SK-N-SH treated with all-trans-retinoic acid at 6 μM for 48 hours (cell line): ENCODE data around the gene NAT14.

Experiments
- ATAC-seq: fragments of 200-7000 bp; cut with Tn5 transposase; 3 replicates; pipeline ENCODE4 v1.9.1; 2020; ENCODE audit warnings: mild to moderate bottlenecking, moderate library complexity
- ARNTL ChIP-seq: fragments of 450-650 bp; formaldehyde crosslinking; IDR thresholded peaks from 2 replicates; pipeline ENCODE4 v1.5.0; 2020; ENCODE audit warnings: low read depth, mild to moderate bottlenecking, moderate library complexity, borderline replicate concordance
- BACH2 ChIP-seq: fragments of 250-450 bp; sonication (Bioruptor Pico); IDR thresholded peaks from 2 replicates; pipeline ENCODE4 v1.9.0; 2021; ENCODE audit warnings: mild to moderate bottlenecking, borderline replicate concordance
- ESRRG ChIP-seq: fragments of 250-450 bp; sonication (Bioruptor Pico); IDR thresholded peaks from 2 replicates; pipeline ENCODE4 v1.6.1; 2021; ENCODE audit warnings: mild to moderate bottlenecking
- GLIS3 ChIP-seq: fragments of 250-450 bp; sonication (Bioruptor Pico); IDR thresholded peaks from 2 replicates; pipeline ENCODE4 v1.5.0; 2020; ENCODE audit warnings: mild to moderate bottlenecking, moderate library complexity
- ISL1 ChIP-seq: fragments of 250-450 bp; sonication (Bioruptor Pico); IDR thresholded peaks from 2 replicates; pipeline ENCODE4 v2.1.2; 2022; ENCODE audit warnings: mild to moderate bottlenecking, moderate library complexity
- OSR1 ChIP-seq: fragments of 250-450 bp; sonication (Bioruptor Pico); IDR thresholded peaks from 2 replicates; pipeline ENCODE4 v1.8.0; 2022; ENCODE audit warnings: moderate library complexity, mild to moderate bottlenecking, inconsistent platforms
- PPARA ChIP-seq: fragments of 250-450 bp; sonication (Bioruptor Pico); IDR thresholded peaks from 2 replicates; pipeline ENCODE4 v1.5.0; 2020; ENCODE audit warnings: mild to moderate bottlenecking, borderline replicate concordance
- RARB ChIP-seq: fragments of 250-450 bp; sonication (Bioruptor Pico); IDR thresholded peaks from 2 replicates; pipeline ENCODE4 v1.8.0; 2021; ENCODE audit warnings: mild to moderate bottlenecking, moderate library complexity
- SNAI2 ChIP-seq: fragments of 250-450 bp; sonication (Bioruptor Pico); IDR thresholded peaks from 2 replicates; pipeline ENCODE4 v1.5.0; 2020; ENCODE audit warnings: mild to moderate bottlenecking, moderate library complexity
- TCF4 ChIP-seq: fragments of 250-450 bp; sonication (Bioruptor Pico); IDR thresholded peaks from 2 replicates; pipeline ENCODE4 v1.8.0; 2021; ENCODE audit warnings: mild to moderate bottlenecking, moderate library complexity, borderline replicate concordance
- TOX ChIP-seq: fragments of 250-450 bp; sonication (Bioruptor Pico); IDR thresholded peaks from 2 replicates; pipeline ENCODE4 v1.8.0; 2021; ENCODE audit warnings: mild to moderate bottlenecking, moderate library complexity, borderline replicate concordance
- ZC3H10 ChIP-seq: fragments of 250-450 bp; sonication (Bioruptor Pico); IDR thresholded peaks from 2 replicates; pipeline ENCODE4 v1.5.1; 2021; ENCODE audit warnings: mild to moderate bottlenecking, moderate library complexity
- ZFP3 ChIP-seq: fragments of 250-450 bp; sonication (Bioruptor Pico); IDR thresholded peaks from 2 replicates; pipeline ENCODE4 v1.5.0; 2020; ENCODE audit warnings: mild to moderate bottlenecking, moderate library complexity
- ZFP30 ChIP-seq: fragments of 450-650 bp; formaldehyde crosslinking; IDR thresholded peaks from 2 replicates; pipeline ENCODE4 v1.5.0; 2022; ENCODE audit warnings: mild to moderate bottlenecking, moderate library complexity
- ZNF565 ChIP-seq: fragments of 450-650 bp; formaldehyde crosslinking; conservative IDR thresholded peaks from 2 replicates; pipeline ENCODE4 v1.5.0; 2020; ENCODE audit warnings: low read depth, mild to moderate bottlenecking, moderate library complexity
- ZNF70 ChIP-seq: fragments of 450-650 bp; formaldehyde crosslinking; IDR thresholded peaks from 2 replicates; pipeline ENCODE4 v1.5.0; 2020; ENCODE audit warnings: mild to moderate bottlenecking, moderate library complexity
- ZNF8 ChIP-seq: fragments of 450-650 bp; formaldehyde crosslinking; IDR thresholded peaks from 2 replicates; pipeline ENCODE4 v1.5.0; 2020; ENCODE audit warnings: mild to moderate bottlenecking, moderate library complexity
- TF ChIP-seq, protein P1 (sequence below): fragments of 250-450 bp; sonication (Bioruptor Pico); IDR thresholded peaks from 2 replicates; pipeline ENCODE4 v1.8.0; 2021; ENCODE audit warnings: low read depth, mild to moderate bottlenecking, moderate library complexity, borderline replicate concordance
- TF ChIP-seq, protein P2 (sequence below): fragments of 250-450 bp; sonication (Bioruptor Pico); IDR thresholded peaks from 2 replicates; pipeline ENCODE4 v1.5.1; 2020; ENCODE audit warnings: low read depth, mild to moderate bottlenecking, moderate library complexity
- TF ChIP-seq, protein P3 (sequence below): fragments of 250-450 bp; sonication (Bioruptor Pico); IDR thresholded peaks from 2 replicates; pipeline ENCODE4 v1.8.0; 2020; ENCODE audit warnings: mild to moderate bottlenecking, moderate library complexity, borderline replicate concordance

The NAT14 gene

DNA sequence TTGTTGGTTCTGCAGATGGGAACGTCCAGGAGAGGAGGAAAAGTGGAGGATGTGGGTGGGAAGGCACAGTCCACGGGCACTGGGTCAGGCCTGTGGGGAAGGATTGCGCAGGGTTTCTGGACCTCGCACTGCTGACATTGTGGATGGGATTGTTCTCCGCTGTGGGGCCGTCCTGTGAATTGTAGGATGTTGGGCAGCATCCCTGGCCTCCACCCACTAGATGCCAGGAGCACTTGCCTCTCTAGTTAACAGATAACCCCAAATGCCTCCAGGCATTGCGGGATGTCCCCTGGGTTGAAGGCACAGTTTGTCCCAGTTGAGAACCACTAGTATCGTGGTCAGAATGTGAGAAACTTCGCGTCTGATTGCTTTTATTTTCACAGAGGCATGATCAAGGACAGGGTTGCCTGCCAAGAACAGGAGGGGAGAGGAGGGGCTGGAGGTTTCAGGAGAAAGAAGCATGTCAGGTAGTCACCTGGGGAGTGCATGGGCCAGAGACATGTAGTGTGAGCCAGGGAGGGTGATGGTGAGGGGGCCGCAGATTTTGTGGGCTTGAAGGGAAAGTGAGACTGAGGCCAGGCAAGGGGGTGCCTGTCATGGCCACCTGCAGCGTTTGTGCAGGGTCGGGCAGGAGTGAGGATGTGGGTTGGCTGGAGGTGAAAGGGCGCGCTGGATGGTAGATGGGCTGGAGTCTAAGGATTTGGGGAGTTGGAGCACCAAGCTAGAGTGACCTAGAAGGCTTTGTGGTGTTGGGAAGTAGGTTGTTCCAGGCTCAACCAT lies 5.3 kb upstream of the NAT14 start:
- no peak for ATAC-seq
- no peak for TF ChIP-seq ARNTL (CRISPR knock-in tag)
- no peak for TF ChIP-seq OSR1
- no peak for TF ChIP-seq ZFP30 (CRISPR knock-in tag)
- no peak for TF ChIP-seq ISL1 (CRISPR knock-in tag)
- no peak for TF ChIP-seq TCF4 (CRISPR knock-in tag)
- TF ChIP-seq ZNF8 = no peak
- no peak for TF ChIP-seq SNAI2 (CRISPR knock-in tag)
- no peak for TF ChIP-seq RARB (CRISPR knock-in tag)

DNA sequence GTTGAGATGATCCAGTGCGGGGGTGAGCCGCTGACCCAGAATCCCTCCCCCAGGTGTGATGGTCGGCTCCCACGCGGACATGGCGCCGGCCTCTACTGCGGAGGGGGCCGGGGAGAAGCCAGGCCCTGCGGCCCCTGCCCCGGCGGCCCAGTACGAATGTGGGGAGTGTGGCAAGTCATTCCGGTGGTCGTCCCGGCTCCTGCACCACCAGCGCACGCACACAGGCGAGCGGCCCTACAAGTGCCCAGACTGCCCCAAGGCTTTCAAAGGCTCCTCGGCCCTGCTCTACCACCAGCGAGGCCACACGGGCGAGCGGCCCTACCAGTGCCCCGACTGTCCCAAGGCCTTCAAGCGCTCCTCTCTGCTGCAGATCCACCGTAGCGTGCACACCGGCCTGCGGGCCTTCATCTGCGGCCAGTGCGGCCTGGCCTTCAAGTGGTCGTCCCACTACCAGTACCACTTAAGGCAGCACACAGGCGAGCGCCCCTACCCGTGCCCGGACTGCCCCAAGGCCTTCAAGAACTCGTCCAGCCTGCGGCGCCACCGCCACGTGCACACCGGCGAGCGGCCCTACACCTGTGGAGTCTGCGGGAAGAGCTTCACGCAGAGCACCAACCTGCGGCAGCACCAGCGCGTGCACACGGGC lies 3.7 kb upstream of the NAT14 start:
- no peak for ATAC-seq

DNA sequence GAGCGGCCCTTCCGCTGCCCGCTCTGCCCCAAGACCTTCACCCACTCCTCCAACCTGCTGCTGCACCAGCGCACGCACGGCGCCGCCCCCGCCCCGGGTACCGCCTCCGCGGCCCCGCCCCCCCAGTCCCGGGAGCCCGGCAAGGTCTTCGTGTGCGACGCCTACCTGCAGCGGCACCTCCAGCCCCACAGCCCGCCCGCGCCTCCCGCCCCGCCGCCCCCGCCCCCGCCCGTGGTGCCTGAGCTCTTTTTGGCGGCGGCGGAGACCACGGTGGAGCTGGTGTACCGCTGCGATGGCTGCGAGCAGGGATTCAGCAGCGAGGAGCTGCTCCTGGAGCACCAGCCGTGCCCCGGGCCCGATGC lies 3.2 kb upstream of the NAT14 start:
- no peak for ATAC-seq
- TF ChIP-seq, protein P1, sequence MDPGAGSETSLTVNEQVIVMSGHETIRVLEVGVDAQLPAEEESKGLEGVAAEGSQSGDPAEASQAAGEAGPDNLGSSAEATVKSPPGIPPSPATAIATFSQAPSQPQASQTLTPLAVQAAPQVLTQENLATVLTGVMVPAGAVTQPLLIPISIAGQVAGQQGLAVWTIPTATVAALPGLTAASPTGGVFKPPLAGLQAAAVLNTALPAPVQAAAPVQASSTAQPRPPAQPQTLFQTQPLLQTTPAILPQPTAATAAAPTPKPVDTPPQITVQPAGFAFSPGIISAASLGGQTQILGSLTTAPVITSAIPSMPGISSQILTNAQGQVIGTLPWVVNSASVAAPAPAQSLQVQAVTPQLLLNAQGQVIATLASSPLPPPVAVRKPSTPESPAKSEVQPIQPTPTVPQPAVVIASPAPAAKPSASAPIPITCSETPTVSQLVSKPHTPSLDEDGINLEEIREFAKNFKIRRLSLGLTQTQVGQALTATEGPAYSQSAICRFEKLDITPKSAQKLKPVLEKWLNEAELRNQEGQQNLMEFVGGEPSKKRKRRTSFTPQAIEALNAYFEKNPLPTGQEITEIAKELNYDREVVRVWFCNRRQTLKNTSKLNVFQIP = no peak
- no peak for TF ChIP-seq GLIS3
- TF ChIP-seq PPARA (CRISPR knock-in tag) = no peak
- no peak for TF ChIP-seq ARNTL (CRISPR knock-in tag)
- no peak for TF ChIP-seq ESRRG (CRISPR knock-in tag)
- TF ChIP-seq ZNF565 (CRISPR knock-in tag) = no peak
- no peak for TF ChIP-seq BACH2 (CRISPR knock-in tag)
- TF ChIP-seq ZC3H10 (CRISPR knock-in tag) = no peak
- no peak for TF ChIP-seq TCF4 (CRISPR knock-in tag)
- no peak for TF ChIP-seq ISL1 (CRISPR knock-in tag)
- TF ChIP-seq ZNF8 = no peak
- no peak for TF ChIP-seq ZFP3 (CRISPR knock-in tag)
- TF ChIP-seq RARB (CRISPR knock-in tag) = no peak
- no peak for TF ChIP-seq ZNF70 (CRISPR knock-in tag)
- TF ChIP-seq, all 23 proteins: peak for 0

More for the DNA sequence above, 3.7 kb upstream of the NAT14 start:
- TF ChIP-seq, protein P2, sequence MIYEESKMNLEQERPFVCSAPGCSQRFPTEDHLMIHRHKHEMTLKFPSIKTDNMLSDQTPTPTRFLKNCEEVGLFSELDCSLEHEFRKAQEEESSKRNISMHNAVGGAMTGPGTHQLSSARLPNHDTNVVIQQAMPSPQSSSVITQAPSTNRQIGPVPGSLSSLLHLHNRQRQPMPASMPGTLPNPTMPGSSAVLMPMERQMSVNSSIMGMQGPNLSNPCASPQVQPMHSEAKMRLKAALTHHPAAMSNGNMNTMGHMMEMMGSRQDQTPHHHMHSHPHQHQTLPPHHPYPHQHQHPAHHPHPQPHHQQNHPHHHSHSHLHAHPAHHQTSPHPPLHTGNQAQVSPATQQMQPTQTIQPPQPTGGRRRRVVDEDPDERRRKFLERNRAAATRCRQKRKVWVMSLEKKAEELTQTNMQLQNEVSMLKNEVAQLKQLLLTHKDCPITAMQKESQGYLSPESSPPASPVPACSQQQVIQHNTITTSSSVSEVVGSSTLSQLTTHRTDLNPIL = no peak
- TF ChIP-seq, protein P1 = no peak

DNA sequence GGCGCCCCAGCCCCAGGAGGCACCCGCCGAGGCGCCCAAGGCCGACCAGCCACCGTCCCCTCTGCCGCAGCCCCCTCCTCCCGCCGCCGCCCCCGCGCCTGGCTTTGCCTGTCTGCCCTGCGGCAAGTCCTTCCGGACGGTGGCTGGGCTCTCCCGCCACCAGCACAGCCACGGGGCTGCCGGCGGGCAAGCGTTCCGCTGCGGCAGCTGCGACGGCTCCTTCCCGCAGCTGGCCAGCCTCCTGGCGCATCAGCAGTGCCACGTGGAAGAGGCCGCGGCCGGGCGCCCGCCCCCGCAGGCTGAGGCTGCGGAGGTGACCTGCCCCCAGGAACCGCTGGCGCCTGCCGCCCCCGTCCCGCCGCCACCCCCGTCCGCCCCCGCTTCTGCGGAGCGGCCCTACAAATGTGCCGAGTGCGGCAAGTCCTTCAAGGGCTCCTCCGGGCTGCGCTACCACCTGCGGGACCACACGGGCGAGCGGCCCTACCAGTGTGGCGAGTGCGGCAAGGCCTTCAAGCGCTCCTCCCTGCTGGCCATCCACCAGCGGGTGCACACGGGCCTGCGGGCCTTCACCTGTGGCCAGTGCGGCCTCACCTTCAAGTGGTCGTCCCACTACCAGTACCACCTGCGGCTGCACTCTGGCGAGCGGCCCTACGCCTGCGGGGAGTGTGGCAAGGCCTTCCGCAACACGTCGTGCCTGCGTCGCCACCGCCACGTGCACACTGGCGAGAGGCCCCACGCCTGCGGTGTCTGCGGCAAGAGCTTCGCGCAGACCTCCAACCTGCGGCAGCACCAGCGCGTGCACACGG lies 2.6 kb upstream of the NAT14 start:
- ATAC-seq = no peak
- TF ChIP-seq ZNF8 (no peak), ISL1 (CRISPR knock-in tag) (no peak), GLIS3 (no peak), TCF4 (CRISPR knock-in tag) (no peak), OSR1 (no peak), ZFP3 (CRISPR knock-in tag) (no peak), ARNTL (CRISPR knock-in tag) (no peak), TOX (CRISPR knock-in tag) (no peak), SNAI2 (CRISPR knock-in tag) (no peak), ZNF565 (CRISPR knock-in tag) (no peak), BACH2 (CRISPR knock-in tag) (no peak), ZC3H10 (CRISPR knock-in tag) (no peak), PPARA (CRISPR knock-in tag) (no peak), ZNF70 (CRISPR knock-in tag) (no peak)
- TF ChIP-seq, protein P3, sequence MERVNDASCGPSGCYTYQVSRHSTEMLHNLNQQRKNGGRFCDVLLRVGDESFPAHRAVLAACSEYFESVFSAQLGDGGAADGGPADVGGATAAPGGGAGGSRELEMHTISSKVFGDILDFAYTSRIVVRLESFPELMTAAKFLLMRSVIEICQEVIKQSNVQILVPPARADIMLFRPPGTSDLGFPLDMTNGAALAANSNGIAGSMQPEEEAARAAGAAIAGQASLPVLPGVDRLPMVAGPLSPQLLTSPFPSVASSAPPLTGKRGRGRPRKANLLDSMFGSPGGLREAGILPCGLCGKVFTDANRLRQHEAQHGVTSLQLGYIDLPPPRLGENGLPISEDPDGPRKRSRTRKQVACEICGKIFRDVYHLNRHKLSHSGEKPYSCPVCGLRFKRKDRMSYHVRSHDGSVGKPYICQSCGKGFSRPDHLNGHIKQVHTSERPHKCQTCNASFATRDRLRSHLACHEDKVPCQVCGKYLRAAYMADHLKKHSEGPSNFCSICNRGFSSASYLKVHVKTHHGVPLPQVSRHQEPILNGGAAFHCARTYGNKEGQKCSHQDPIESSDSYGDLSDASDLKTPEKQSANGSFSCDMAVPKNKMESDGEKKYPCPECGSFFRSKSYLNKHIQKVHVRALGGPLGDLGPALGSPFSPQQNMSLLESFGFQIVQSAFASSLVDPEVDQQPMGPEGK (CRISPR knock-in tag) = no peak
- TF ChIP-seq, protein P1 = no peak
- TF ChIP-seq, protein P2 = no peak
